GM23338 (cell line): ENCODE measurements around the gene MBNL1. TPM values are rescaled to one million over a fixed set of nuclear protein-coding genes. Genes with fewer than 3 reads are reported as not detected.

Experiments used
- ATAC-seq: fragments of 200-7000 bp; cut with Tn5 transposase; 3 replicates; pipeline ENCODE4 v1.9.1; 2020
- DNase-seq: peaks from one replicate; pipeline ENCODE4 v3.0.0-alpha.2; 2015; ENCODE audit warnings: low spot score
- H2AFZ ChIP-seq: fragments of 200-600 bp; sonication (generic); 2 replicates; pipeline ENCODE4 v1.8.0; 2016; ENCODE audit warnings: antibody characterized with exemption, mild to moderate bottlenecking, moderate library complexity
- H3F3A ChIP-seq: fragments of 200-600 bp; sonication (generic); replicated peaks from 2 replicates; pipeline ENCODE4 v1.8.0; 2017; ENCODE audit warnings: antibody characterized with exemption, mixed run types, low read depth
- H3K27ac ChIP-seq: fragments of 200-600 bp; sonication (generic); 2 replicates; pipeline ENCODE4 v1.6.1; 2016; ENCODE audit warnings: low read depth
- H3K27me3 ChIP-seq: fragments of 200-600 bp; sonication (generic); 2 replicates; pipeline ENCODE4 v1.8.0; 2016; ENCODE audit warnings: mild to moderate bottlenecking, mixed run types, moderate library complexity; ENCODE audit not compliant: insufficient read depth
- H3K36me3 ChIP-seq: fragments of 200-600 bp; sonication (generic); 2 replicates; pipeline ENCODE4 v1.8.0; 2016; ENCODE audit warnings: mild to moderate bottlenecking; ENCODE audit not compliant: insufficient read depth
- H3K4me1 ChIP-seq: fragments of 200-600 bp; sonication (generic); 2 replicates; pipeline ENCODE4 v1.8.0; 2016; ENCODE audit warnings: mild to moderate bottlenecking, moderate library complexity; ENCODE audit not compliant: insufficient read depth
- H3K4me2 ChIP-seq: fragments of 200-600 bp; sonication (generic); 2 replicates; pipeline ENCODE4 v1.7.1; 2017; ENCODE audit warnings: mixed run types
- H3K4me3 ChIP-seq: fragments of 200-600 bp; sonication (generic); 2 replicates; pipeline ENCODE4 v1.6.1; 2016; ENCODE audit warnings: mixed run types
- H3K79me2 ChIP-seq: fragments of 200-600 bp; sonication (generic); replicated peaks from 2 replicates; pipeline ENCODE4 v1.8.0; 2017; ENCODE audit warnings: mild to moderate bottlenecking; ENCODE audit not compliant: insufficient read depth
- H3K9me2 ChIP-seq: fragments of 200-600 bp; sonication (generic); 2 replicates; pipeline ENCODE4 v1.8.0; 2017; ENCODE audit not compliant: insufficient read depth
- H4K20me1 ChIP-seq: fragments of 200-600 bp; sonication (generic); replicated peaks from 2 replicates; pipeline ENCODE4 v1.8.0; 2017; ENCODE audit warnings: mild to moderate bottlenecking; ENCODE audit not compliant: insufficient read depth
- H3K27ac Mint-ChIP-seq: 2 replicates; pipeline ENCODE4 v1.8.0; 2020; ENCODE audit warnings: inconsistent platforms, mild to moderate bottlenecking, moderate library complexity, mixed read lengths
- H3K27me3 Mint-ChIP-seq: 3 replicates; pipeline ENCODE4 v1.8.0; 2022; ENCODE audit warnings: low read depth, mild to moderate bottlenecking, moderate library complexity, mixed read lengths, inconsistent platforms; ENCODE audit not compliant: insufficient read depth, poor library complexity
- H3K36me3 Mint-ChIP-seq: 3 replicates; pipeline ENCODE4 v1.8.0; 2021; ENCODE audit warnings: low read depth, mild to moderate bottlenecking, inconsistent platforms, moderate library complexity, mixed read lengths
- H3K4me1 Mint-ChIP-seq: 3 replicates; pipeline ENCODE4 v1.8.0; 2020; ENCODE audit warnings: mild to moderate bottlenecking, inconsistent platforms, mixed read lengths
- H3K4me3 Mint-ChIP-seq: 3 replicates; pipeline ENCODE4 v1.8.0; 2021; ENCODE audit warnings: moderate library complexity, mild to moderate bottlenecking, inconsistent platforms, mixed read lengths
- H3K9me3 Mint-ChIP-seq: 3 replicates; pipeline ENCODE4 v1.8.0; 2020; ENCODE audit warnings: moderate library complexity, mild to moderate bottlenecking, inconsistent platforms, mixed read lengths
- CREB1 ChIP-seq: fragments of 250-450 bp; sonication (Bioruptor Pico); IDR thresholded peaks from 2 replicates; pipeline ENCODE4 v1.5.0; 2020; ENCODE audit warnings: low read depth, mild to moderate bottlenecking, moderate library complexity
- CTCF ChIP-seq, 2 experiments: fragments of 200-600 bp in 1 of 2; sonication (generic) in 1 of 2; conservative IDR thresholded peaks; 2 replicates each; pipeline versions ENCODE4 v1.5.1 to v1.6.1; 2016 to 2017; ENCODE audit warnings: antibody characterized with exemption in 2 of 2, low read depth in 2 of 2, mild to moderate bottlenecking in 2 of 2, moderate library complexity in 1 of 2
- ETS1 ChIP-seq: IDR thresholded peaks from 2 replicates; pipeline ENCODE4 v1.6.1; 2016; ENCODE audit warnings: antibody characterized with exemption
- EZH2 ChIP-seq: fragments of 200-600 bp; sonication (generic); IDR thresholded peaks from one replicate; pipeline ENCODE4 v1.8.0; 2017; ENCODE audit warnings: antibody characterized with exemption, mild to moderate bottlenecking, low read depth; ENCODE audit not compliant: unreplicated experiment
- EZH2phosphoT487 ChIP-seq: fragments of 200-600 bp; sonication (generic); IDR thresholded peaks from one replicate; pipeline ENCODE4 v1.8.1; 2018; ENCODE audit warnings: antibody characterized with exemption; ENCODE audit not compliant: unreplicated experiment
- JUNB ChIP-seq: IDR thresholded peaks from one replicate; pipeline ENCODE4 v1.6.1; 2016; ENCODE audit warnings: antibody characterized with exemption; ENCODE audit not compliant: unreplicated experiment
- NANOG ChIP-seq: IDR thresholded peaks from 2 replicates; pipeline ENCODE4 v1.6.1; 2016; ENCODE audit warnings: antibody characterized with exemption, borderline replicate concordance
- POLR2AphosphoS5 ChIP-seq: IDR thresholded peaks from 2 replicates; pipeline ENCODE4 v1.6.1; 2016; ENCODE audit warnings: antibody characterized with exemption, low read depth
- REST ChIP-seq: IDR thresholded peaks from one replicate; pipeline ENCODE4 v1.6.1; 2018; ENCODE audit warnings: antibody characterized with exemption; ENCODE audit not compliant: unreplicated experiment
- STAT1 ChIP-seq: IDR thresholded peaks from one replicate; pipeline ENCODE4 v1.6.1; 2016; ENCODE audit warnings: antibody characterized with exemption; ENCODE audit not compliant: unreplicated experiment
- ZNF114 ChIP-seq: fragments of 250-450 bp; sonication (Bioruptor Pico); IDR thresholded peaks from 2 replicates; pipeline ENCODE4 v1.5.0; 2020; ENCODE audit warnings: mild to moderate bottlenecking, moderate library complexity
- ZNF331 ChIP-seq: fragments of 250-450 bp; sonication (Bioruptor Pico); IDR thresholded peaks from 2 replicates; pipeline ENCODE4 v1.5.0; 2020; ENCODE audit warnings: low read depth, mild to moderate bottlenecking, moderate library complexity
- ZNF462 ChIP-seq: fragments of 250-450 bp; sonication (Bioruptor Pico); IDR thresholded peaks from 2 replicates; pipeline ENCODE4 v1.5.0; 2020; ENCODE audit warnings: mild to moderate bottlenecking, moderate library complexity
- polyA plus RNA-seq: library from polyadenylated mRNA; unstranded; fragments of >200 nt; fragmentation: Nextera tagmentation; extraction: Ambion mirVana; gene quantifications from 2 replicates; pipeline ENCODE4 v1.2.1, GENCODE V29; 2016
- total RNA-seq: library from RNA; depleted of rRNA; stranded (reverse); fragments of >200 nt; shearing (Covaris generic); gene quantifications from 2 replicates; pipeline ENCODE4 v1.2.3, GENCODE V29; 2014

MBNL1 gene
- total and polyA plus RNA-seq, 2 experiments from 2014 or later = 9.4 to 23.2 TPM

- Mint-ChIP-seq H3K4me1 (peaks cover 22% of the 10 kb centered on the region), H3K36me3 (peaks cover 8% of the 10 kb centered on the region; the same call in 2 of the 3 replicates), H3K4me3 (no peak overlapping the region), H3K9me3 (peaks cover 4% of the 10 kb centered on the region; the same call in 1 of the 3 replicates), H3K27me3 (peaks cover 2% of the 10 kb centered on the region), H3K27ac (no peak overlapping the region)
- no peaks in the 10 kb centered on the region for H3K9me2 ChIP-seq
- ATAC-seq (no peak), DNase-seq (no peak)
- peaks cover 58% of the 10 kb centered on the region for H3K79me2 ChIP-seq
- no peak overlapping the region for H3K4me2 ChIP-seq
- no peak overlapping the region for H3K27ac ChIP-seq
- H3K4me1 ChIP-seq = peaks cover 28% of the 10 kb centered on the region
- H4K20me1 ChIP-seq = no peaks in the 10 kb centered on the region; the same call in 1 of the 2 replicates
- TF ChIP-seq NANOG (no peak), ZNF114 (CRISPR knock-in tag) (no peak), CREB1 (CRISPR knock-in tag) (no peak), REST (no peak), ETS1 (no peak), EZH2 (no peak), ZNF462 (CRISPR knock-in tag) (no peak), EZH2phosphoT487 (no peak), STAT1 (no peak), JUNB (no peak), CTCF (conservative IDR thresholded peaks at IDR 0.05; ENCODE audit: low read depth in 2 of 2) (no peak), POLR2AphosphoS5 (no peak), ZNF331 (CRISPR knock-in tag) (no peak)
- H3K27me3 ChIP-seq = no peaks in the 10 kb centered on the region
- no peak overlapping the region for H2AFZ ChIP-seq
- H3F3A ChIP-seq = no peaks in the 10 kb centered on the region
- H3K36me3 ChIP-seq = no peaks in the 10 kb centered on the region
- H3K4me3 ChIP-seq = no peak overlapping the region
Measured at GRCh38 chr3:152321955-152322377, 53.2 kb downstream of the MBNL1 start.
